ENCODE data around the gene TCF23.

DNA sequence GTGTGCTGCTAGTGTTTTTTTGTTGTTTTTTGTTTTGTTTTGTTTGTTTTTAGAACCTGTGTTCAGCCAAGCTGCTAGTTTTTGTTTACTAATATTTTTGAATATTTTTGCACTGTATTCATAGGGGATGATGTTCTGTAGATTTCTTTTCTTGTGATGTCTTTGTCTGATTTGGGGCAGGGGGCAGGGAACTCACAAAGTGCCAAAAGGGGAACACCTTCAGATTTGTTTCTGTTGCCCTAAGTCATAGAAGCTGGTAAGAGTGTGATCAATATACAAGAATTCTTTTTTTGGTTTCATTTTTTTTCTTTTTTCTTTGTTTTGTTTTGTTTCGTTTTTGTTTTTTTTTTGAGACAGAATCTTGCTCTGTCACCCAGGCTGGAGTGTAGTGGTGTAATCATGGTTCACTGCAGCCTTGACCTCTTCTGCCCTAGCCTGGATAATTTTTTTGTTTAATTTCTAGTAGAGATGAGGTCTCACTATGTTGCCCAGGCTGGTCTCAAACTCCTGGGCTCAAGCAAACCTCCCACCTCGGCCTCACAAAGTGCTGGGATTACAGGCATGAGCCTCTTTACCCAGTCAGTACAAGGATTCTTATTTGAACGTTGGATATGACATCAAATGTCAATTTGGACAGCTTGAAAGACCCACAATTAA is 30.7 kb downstream of the TCF23 start:
- TF ChIP-seq, protein P1, sequence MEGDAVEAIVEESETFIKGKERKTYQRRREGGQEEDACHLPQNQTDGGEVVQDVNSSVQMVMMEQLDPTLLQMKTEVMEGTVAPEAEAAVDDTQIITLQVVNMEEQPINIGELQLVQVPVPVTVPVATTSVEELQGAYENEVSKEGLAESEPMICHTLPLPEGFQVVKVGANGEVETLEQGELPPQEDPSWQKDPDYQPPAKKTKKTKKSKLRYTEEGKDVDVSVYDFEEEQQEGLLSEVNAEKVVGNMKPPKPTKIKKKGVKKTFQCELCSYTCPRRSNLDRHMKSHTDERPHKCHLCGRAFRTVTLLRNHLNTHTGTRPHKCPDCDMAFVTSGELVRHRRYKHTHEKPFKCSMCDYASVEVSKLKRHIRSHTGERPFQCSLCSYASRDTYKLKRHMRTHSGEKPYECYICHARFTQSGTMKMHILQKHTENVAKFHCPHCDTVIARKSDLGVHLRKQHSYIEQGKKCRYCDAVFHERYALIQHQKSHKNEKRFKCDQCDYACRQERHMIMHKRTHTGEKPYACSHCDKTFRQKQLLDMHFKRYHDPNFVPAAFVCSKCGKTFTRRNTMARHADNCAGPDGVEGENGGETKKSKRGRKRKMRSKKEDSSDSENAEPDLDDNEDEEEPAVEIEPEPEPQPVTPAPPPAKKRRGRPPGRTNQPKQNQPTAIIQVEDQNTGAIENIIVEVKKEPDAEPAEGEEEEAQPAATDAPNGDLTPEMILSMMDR (conservative IDR thresholded peaks at IDR 0.05), result no peak
- TF ChIP-seq EZH2 (IDR thresholded peaks at IDR 0.05; ENCODE audit: low read depth), result no peak

All from PC-9 (cell line).